GM18507 (cell line): ENCODE measurements around the gene ANKRD42.

Experiments
- DNase-seq: peaks from one replicate; pipeline ENCODE4 v3.0.0; 2011; ENCODE audit warnings: low read depth; ENCODE audit not compliant: insufficient read length; ENCODE audit errors: extremely low spot score
- FAIRE-seq: peaks from 2 replicates; lab custom pipeline; 2011; peaks lifted over from hg19 to GRCh38; lab: Jason Lieb, UNC

The ANKRD42 gene

GRCh38 chr11:83193315-83194280 lies at the start of gene ANKRD42:
Gene ANKRD42 (plus strand): TSS chr11:83193712. CDS start chr11:83194671, 959 bp downstream.
- peak; percentile 87 for DNase-seq
- peak; percentile 89 for FAIRE-seq

GRCh38 chr11:83147895-83148294 lies 45.6 kb upstream of the ANKRD42 start:
- DNase-seq (no peak), FAIRE-seq (no peak)

- DNase-seq (no peak), FAIRE-seq (no peak)
These were observed 43.1 kb upstream of the ANKRD42 start for GRCh38 chr11:83150450-83150849.

GRCh38 chr11:83151274-83151977 lies 42.1 kb upstream of the ANKRD42 start:
- FAIRE-seq (no peak), DNase-seq (no peak)

- no peak for DNase-seq
- no peak for FAIRE-seq
These were observed 41.2 kb upstream of the ANKRD42 start for GRCh38 chr11:83152264-83152663.

- DNase-seq (no peak), FAIRE-seq (no peak)
These were observed 39.7 kb upstream of the ANKRD42 start for GRCh38 chr11:83153764-83154163.

GRCh38 chr11:83156144-83156995 lies 37.1 kb upstream of the ANKRD42 start:
- FAIRE-seq (peak; percentile 99), DNase-seq (no peak)

GRCh38 chr11:83156996-83157593 lies 36.4 kb upstream of the ANKRD42 start, which contains the start of gene PCF11:
Gene PCF11 (plus strand): TSS chr11:83157131. CDS start chr11:83157440, 309 bp downstream.
- FAIRE-seq, result no peak
- DNase-seq, result peak; percentile 89

GRCh38 chr11:83157594-83158356 lies 35.7 kb upstream of the ANKRD42 start:
- FAIRE-seq (peak; percentile 33), DNase-seq (no peak)

GRCh38 chr11:83158357-83158786 lies 35.1 kb upstream of the ANKRD42 start:
- FAIRE-seq, result no peak
- no peak for DNase-seq

- no peak for DNase-seq
- no peak for FAIRE-seq
These were observed 34.3 kb upstream of the ANKRD42 start for GRCh38 chr11:83158965-83159901.

GRCh38 chr11:83159902-83160865 lies 33.3 kb upstream of the ANKRD42 start:
- DNase-seq (no peak), FAIRE-seq (no peak)

- FAIRE-seq, result peak; percentile 59
- no peak for DNase-seq
These were observed 31.8 kb upstream of the ANKRD42 start for GRCh38 chr11:83161610-83162199.

GRCh38 chr11:83162377-83162776 lies 31.1 kb upstream of the ANKRD42 start:
- DNase-seq, result no peak
- peak; percentile 59 for FAIRE-seq

- no peak for DNase-seq
- FAIRE-seq, result no peak
These were observed 27.2 kb upstream of the ANKRD42 start for GRCh38 chr11:83166193-83166866.
